ENCODE data around the gene MC1R. TPM values are rescaled to one million over a fixed set of nuclear protein-coding genes. Genes with fewer than 3 reads are reported as not detected.

Gene MC1R
- total RNA-seq, 6 experiments from 2014 or later, result 0.31 to 1.6 (median 0.77) TPM

DNA sequence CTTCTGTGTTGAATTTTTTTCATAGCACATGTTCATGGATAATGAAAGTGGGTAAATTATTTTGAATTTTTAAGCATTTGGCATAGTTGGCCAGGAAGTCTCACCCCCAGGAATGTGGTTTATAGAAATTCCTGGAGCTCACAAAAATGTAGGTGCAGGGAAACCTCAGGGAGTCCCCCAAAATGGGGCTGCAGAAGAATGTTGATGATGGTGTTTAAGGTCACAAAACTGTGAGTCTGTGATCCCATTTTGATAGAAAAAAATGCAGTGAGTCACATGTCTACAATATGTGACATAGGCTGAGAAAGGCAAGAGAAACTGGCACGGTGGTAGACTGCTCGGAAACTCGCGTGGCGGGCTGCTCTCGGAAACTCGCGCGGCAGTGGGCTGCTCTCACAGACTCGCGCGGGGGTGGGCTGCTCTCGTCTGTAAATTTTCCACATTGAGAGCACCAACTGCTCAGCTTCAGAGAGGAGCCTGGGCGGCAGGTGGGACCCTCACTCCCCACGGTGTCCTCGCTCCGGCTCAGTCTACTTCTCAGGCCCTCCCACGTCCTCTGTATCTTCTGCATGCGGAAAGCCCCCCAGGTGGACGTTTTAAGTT is 18.7 kb upstream of the MC1R start:
- WGBS (ENCODE audit: insufficient coverage, low coverage, low lambda C conversion rate, missing lambda C conversion rate), result 92% methylated on average over 16 of the region's 20 CpGs

DNA sequence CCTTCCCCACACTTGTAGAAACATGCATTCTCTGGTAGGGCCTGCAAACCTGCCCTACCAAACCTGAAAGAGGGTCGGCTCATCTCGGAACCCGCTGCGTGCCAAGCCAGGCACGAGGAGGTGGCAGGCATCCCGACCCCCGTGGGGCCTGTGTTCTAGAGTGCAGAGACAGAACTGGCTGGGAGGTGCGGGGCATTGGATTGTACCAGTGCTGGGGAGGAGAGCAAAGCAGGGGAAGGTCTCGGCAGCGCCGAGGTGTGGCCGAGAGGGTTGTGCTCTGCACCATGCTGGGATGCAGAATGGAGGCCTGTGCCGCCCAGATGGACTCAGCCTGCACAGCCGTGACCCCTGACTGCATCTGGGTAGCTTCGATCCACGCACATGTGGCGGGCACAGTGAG is 17.8 kb upstream of the MC1R start:
- no peak for DNase-seq

More for the DNA sequence above, 18.7 kb upstream of the MC1R start:
- no peak overlapping the region for H3K4me3 ChIP-seq
- peaks cover 0 to 68% (median 27%) of the 10 kb centered on the region in 4 donors for H3K36me3 ChIP-seq
- no peak overlapping the region for H3K27ac ChIP-seq
- TF ChIP-seq, protein P1, sequence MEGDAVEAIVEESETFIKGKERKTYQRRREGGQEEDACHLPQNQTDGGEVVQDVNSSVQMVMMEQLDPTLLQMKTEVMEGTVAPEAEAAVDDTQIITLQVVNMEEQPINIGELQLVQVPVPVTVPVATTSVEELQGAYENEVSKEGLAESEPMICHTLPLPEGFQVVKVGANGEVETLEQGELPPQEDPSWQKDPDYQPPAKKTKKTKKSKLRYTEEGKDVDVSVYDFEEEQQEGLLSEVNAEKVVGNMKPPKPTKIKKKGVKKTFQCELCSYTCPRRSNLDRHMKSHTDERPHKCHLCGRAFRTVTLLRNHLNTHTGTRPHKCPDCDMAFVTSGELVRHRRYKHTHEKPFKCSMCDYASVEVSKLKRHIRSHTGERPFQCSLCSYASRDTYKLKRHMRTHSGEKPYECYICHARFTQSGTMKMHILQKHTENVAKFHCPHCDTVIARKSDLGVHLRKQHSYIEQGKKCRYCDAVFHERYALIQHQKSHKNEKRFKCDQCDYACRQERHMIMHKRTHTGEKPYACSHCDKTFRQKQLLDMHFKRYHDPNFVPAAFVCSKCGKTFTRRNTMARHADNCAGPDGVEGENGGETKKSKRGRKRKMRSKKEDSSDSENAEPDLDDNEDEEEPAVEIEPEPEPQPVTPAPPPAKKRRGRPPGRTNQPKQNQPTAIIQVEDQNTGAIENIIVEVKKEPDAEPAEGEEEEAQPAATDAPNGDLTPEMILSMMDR (IDR thresholded peaks at IDR 0.05), result no peak
- TF ChIP-seq POLR2A (IDR thresholded peaks at IDR 0.05), result no peak
- H3K4me1 ChIP-seq, result no peaks in the 10 kb centered on the region
- DNase-seq (no peak), ATAC-seq (no peak)
- H3K9me3 ChIP-seq, result no peaks in the 10 kb centered on the region
- intact Hi-C loops (cut with DNase I), result no loop called here
- H3K27me3 ChIP-seq, result no peaks in the 10 kb centered on the region

DNA sequence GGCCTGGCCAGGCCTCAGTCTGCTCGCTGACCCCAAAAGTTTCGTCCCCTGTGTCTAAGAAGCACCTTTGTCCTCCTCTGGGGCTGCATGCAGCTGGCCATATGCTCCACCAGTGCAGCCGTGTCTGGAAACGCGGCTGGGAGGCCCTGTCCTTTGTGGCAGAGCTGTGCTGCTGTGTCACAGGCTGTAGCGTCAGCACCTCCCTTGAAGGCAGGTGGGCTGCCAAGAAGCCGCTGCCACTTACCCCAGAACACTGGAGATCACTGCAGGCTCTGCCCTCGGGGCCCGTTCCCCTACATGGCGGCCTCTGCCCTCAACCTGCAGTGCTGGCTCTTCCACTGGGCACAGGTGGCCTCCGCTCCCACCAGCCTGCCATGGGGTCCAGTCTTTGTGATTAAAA is 15.7 kb upstream of the MC1R start:
- H3K4me1 ChIP-seq, result no peaks in the 10 kb centered on the region
- peak in 1 of 4 donors; percentile 21 for ATAC-seq
- H3K4me3 ChIP-seq, result no peak overlapping the region
- H3K9me3 ChIP-seq, result no peaks in the 10 kb centered on the region
- intact Hi-C loops (cut with DNase I), result no loop called here
- no peak for DNase-seq
- H3K36me3 ChIP-seq, result peaks cover 0 to 52% (median 22%) of the 10 kb centered on the region in 4 donors
- WGBS (ENCODE audit: insufficient coverage, low coverage, low lambda C conversion rate, missing lambda C conversion rate), result 92% methylated on average over 2 of the region's 11 CpGs
- TF ChIP-seq, protein P1 (IDR thresholded peaks at IDR 0.05), result no peak
- no peak for TF ChIP-seq POLR2A (IDR thresholded peaks at IDR 0.05)
- H3K27ac ChIP-seq, result no peak overlapping the region
- H3K27me3 ChIP-seq, result no peaks in the 10 kb centered on the region

More for the DNA sequence above, 17.8 kb upstream of the MC1R start:
- no peaks in the 10 kb centered on the region for H3K4me1 ChIP-seq
- no peaks in the 10 kb centered on the region for H3K27me3 ChIP-seq
- intact Hi-C loops (cut with DNase I), result no loop called here
- TF ChIP-seq, protein P1 (IDR thresholded peaks at IDR 0.05), result no peak
- TF ChIP-seq POLR2A (IDR thresholded peaks at IDR 0.05), result no peak
- no peak overlapping the region for H3K4me3 ChIP-seq
- H3K9me3 ChIP-seq, result no peaks in the 10 kb centered on the region
- no peak overlapping the region for H3K27ac ChIP-seq
- no CpG with 5 or more reads among the region's 17 CpGs for WGBS (ENCODE audit: insufficient coverage, low coverage, low lambda C conversion rate, missing lambda C conversion rate)
- no peak for ATAC-seq
- peaks cover 0 to 59% (median 26%) of the 10 kb centered on the region in 4 donors for H3K36me3 ChIP-seq

DNA sequence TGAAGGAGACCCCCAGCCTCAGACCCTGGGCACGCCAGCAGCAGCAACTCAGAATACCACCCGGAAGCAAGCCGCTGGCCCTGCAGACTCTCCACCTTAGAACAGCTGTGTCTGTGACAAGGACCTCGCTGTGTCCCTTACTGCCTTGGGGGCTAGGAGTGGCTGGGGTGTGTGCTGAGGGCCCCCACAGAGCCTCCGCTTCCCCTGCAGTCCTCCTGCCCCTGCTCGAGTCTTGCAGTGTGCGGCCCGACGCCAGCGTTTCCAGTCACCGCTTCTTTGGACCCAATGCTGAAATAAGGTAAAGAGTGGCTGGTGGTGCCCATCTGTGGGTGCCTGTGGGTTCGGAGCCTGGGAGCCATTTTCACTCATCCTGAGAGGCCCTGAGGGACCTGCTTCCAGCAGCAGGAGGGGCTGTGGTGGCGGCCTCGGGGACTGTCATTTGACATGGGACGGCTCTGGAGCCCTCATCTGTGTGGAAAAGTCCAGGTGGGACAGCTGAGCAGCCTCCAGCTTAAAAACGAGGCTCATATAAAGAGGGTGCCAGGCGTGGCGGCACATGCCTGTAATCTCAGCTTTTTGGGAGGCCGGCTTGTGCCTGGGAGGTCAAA is 14.7 kb upstream of the MC1R start:
- Histone ChIP-seq H3K27me3 (no peaks in the 10 kb centered on the region), H3K27ac (no peak overlapping the region), H3K4me1 (no peaks in the 10 kb centered on the region), H3K9me3 (no peaks in the 10 kb centered on the region), H3K4me3 (no peak overlapping the region), H3K36me3 (peaks cover 0 to 48% (median 17%) of the 10 kb centered on the region in 4 donors)
- ATAC-seq (no peak), DNase-seq (no peak)
- 43% methylated on average over 1 of the region's 19 CpGs for WGBS (ENCODE audit: insufficient coverage, low coverage, low lambda C conversion rate, missing lambda C conversion rate)
- no peak for TF ChIP-seq POLR2A (IDR thresholded peaks at IDR 0.05)
- TF ChIP-seq, protein P1 (IDR thresholded peaks at IDR 0.05), result no peak
- intact Hi-C loops (cut with DNase I), result no loop called here

Data from right lobe of liver (tissue), 6 donors.